ENCODE measurements around the gene VWA8. TPM values are rescaled to one million over a fixed set of nuclear protein-coding genes. Genes with fewer than 3 reads are reported as not detected.
"Not testable (repeated sequence)": the region's sequence is repeated elsewhere in the genome, so short reads cannot be mapped to it uniquely, and the experiment has no call there.

VWA8 gene
- total and polyA plus RNA-seq, 4 donors = 4.7 to 26.3 (median 11.9) TPM

DNA sequence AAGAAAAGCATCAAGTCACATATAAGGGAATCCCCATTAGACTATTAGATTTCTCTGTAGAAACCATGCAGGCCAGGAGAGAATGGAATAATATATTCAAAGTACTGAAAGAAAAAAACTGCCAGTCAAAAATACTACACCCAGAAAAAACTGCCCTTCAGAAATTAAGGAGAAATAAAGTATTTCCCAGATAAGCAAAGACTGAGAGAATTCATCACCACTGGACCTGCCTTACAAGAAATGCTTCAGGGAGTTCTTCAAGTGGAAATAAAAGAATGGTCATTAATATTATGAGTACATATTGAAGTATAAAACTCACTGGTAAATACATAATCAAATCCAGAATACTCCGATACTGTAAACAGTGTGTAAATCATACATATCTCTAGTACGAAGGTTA lies 35.9 kb downstream of the VWA8 start:
- H3K9me3 ChIP-seq (ENCODE audit: control insufficient read depth in 4 of 4, insufficient read depth in 3 of 4, low read length in 3 of 4) = peaks cover 0 to 18% (median 4%) of the 10 kb centered on the region in 4 donors
- H3K27me3 ChIP-seq (ENCODE audit: control insufficient read depth in 3 of 3, insufficient read depth in 3 of 3, low read length in 2 of 3) = no peaks in the 10 kb centered on the region
- no peak overlapping the region for H3K9ac ChIP-seq (ENCODE audit: insufficient read depth in 1 of 2, low read length in 2 of 2)
- DNase-seq (no peak), ATAC-seq (ENCODE audit: insufficient read depth, low FRiP score) (no peak)
- peaks cover 0 to 2% (median 0%) of the 10 kb centered on the region in 5 donors for H3K4me1 ChIP-seq (ENCODE audit: control insufficient read depth in 5 of 5, insufficient read depth in 5 of 5, low read length in 5 of 5)
- H3K36me3 ChIP-seq (ENCODE audit: control insufficient read depth in 4 of 4, insufficient read depth in 4 of 4, low read length in 4 of 4) = peaks cover 0 to 14% (median 3%) of the 10 kb centered on the region in 4 donors
- H3K27ac ChIP-seq (ENCODE audit: low read depth in 1 of 2, low read length in 1 of 2) = no peak overlapping the region
- WGBS, 2 donors = 99% methylated on average over 2 of the region's 2 CpGs
- TF ChIP-seq, protein P1, sequence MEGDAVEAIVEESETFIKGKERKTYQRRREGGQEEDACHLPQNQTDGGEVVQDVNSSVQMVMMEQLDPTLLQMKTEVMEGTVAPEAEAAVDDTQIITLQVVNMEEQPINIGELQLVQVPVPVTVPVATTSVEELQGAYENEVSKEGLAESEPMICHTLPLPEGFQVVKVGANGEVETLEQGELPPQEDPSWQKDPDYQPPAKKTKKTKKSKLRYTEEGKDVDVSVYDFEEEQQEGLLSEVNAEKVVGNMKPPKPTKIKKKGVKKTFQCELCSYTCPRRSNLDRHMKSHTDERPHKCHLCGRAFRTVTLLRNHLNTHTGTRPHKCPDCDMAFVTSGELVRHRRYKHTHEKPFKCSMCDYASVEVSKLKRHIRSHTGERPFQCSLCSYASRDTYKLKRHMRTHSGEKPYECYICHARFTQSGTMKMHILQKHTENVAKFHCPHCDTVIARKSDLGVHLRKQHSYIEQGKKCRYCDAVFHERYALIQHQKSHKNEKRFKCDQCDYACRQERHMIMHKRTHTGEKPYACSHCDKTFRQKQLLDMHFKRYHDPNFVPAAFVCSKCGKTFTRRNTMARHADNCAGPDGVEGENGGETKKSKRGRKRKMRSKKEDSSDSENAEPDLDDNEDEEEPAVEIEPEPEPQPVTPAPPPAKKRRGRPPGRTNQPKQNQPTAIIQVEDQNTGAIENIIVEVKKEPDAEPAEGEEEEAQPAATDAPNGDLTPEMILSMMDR (IDR thresholded peaks at IDR 0.05; ENCODE audit: control extremely low read depth, extremely low read depth) = no peak
- no peak overlapping the region for H3K4me3 ChIP-seq

DNA sequence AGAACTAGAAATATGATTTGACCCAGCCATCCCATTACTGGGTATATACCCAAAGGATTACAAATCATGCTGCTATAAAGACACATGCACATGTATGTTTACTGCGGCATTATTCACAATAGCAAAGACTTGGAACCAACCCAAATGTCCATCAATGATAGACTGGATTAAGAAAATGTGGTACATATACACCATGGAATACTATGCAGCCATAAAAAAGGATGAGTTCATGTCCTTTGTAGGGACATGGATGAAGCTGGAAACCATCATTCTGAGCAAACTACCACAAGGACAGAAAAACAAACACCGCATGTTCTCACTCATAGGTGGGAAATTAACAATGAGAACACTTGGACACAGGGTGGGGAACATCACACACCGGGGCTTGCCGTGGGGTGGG lies 38.0 kb downstream of the VWA8 start:
- H3K9me3 ChIP-seq (ENCODE audit: control insufficient read depth in 4 of 4, insufficient read depth in 3 of 4, low read length in 3 of 4) = peaks cover 0 to 18% (median 4%) of the 10 kb centered on the region in 4 donors
- not testable (repeated sequence) for H3K4me1 ChIP-seq (ENCODE audit: control insufficient read depth in 5 of 5, insufficient read depth in 5 of 5, low read length in 5 of 5); H3K27me3 ChIP-seq (ENCODE audit: control insufficient read depth in 3 of 3, insufficient read depth in 3 of 3, low read length in 2 of 3); H3K4me3 ChIP-seq; ATAC-seq (ENCODE audit: insufficient read depth, low FRiP score); DNase-seq; H3K27ac ChIP-seq (ENCODE audit: low read depth in 1 of 2, low read length in 1 of 2); H3K9ac ChIP-seq (ENCODE audit: insufficient read depth in 1 of 2, low read length in 2 of 2)
- peaks cover 0 to 14% (median 2%) of the 10 kb centered on the region in 4 donors for H3K36me3 ChIP-seq (ENCODE audit: control insufficient read depth in 4 of 4, insufficient read depth in 4 of 4, low read length in 4 of 4)
- 97 to 99% methylated on average over 4 of the region's 4 CpGs for WGBS, 2 donors

DNA sequence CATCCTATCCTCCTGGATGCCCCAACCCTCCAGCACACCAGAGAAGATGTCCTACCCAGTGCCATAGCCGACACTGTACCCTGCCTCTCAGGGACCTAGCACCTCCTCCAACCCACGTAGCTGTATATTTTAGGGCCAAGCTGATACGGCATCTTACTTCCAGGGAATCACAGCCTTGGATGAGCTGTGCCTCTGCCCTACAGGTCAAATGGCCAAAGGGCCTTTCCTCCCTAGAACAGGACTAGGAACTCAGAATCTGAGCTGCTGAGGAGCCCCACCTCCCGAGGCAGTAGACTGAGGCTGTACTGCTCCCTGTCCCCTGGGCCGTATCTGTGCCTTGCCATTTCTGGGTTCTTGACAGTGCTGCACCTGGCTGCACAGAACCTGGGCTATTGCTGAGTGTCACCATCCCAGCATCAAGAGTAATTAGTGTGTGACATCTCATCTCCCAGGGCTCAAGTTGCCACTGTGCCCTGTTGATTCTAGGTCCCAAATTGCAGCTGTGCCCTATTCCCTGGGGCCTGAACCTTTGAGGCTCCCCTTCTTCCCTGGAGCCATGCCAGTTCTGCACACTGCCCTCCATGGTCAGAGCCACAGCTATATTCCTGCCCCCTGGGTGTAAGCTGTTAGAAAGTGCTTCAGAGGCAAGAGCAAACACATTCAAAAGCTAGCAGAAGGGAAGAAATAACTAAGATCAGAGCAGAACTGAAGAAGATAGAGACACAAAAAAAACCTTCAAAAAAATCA lies 41.0 kb downstream of the VWA8 start:
- DNase-seq (no peak), ATAC-seq (ENCODE audit: insufficient read depth, low FRiP score) (no peak)
- H3K4me3 ChIP-seq = no peak overlapping the region
- peaks cover 0 to 7% (median 3%) of the 10 kb centered on the region in 4 donors for H3K9me3 ChIP-seq (ENCODE audit: control insufficient read depth in 4 of 4, insufficient read depth in 3 of 4, low read length in 3 of 4)
- no peaks in the 10 kb centered on the region for H3K27me3 ChIP-seq (ENCODE audit: control insufficient read depth in 3 of 3, insufficient read depth in 3 of 3, low read length in 2 of 3)
- H3K27ac ChIP-seq (ENCODE audit: low read depth in 1 of 2, low read length in 1 of 2) = no peak overlapping the region
- H3K4me1 ChIP-seq (ENCODE audit: control insufficient read depth in 5 of 5, insufficient read depth in 5 of 5, low read length in 5 of 5) = peaks cover 0 to 17% (median 0%) of the 10 kb centered on the region in 5 donors
- TF ChIP-seq, protein P1 (IDR thresholded peaks at IDR 0.05; ENCODE audit: control extremely low read depth, extremely low read depth) = no peak
- no peak overlapping the region for H3K9ac ChIP-seq (ENCODE audit: insufficient read depth in 1 of 2, low read length in 2 of 2)
- peaks cover 0 to 2% (median 0%) of the 10 kb centered on the region in 4 donors for H3K36me3 ChIP-seq (ENCODE audit: control insufficient read depth in 4 of 4, insufficient read depth in 4 of 4, low read length in 4 of 4)
- WGBS, 2 donors = 78 to 95% methylated on average over 5 of the region's 5 CpGs

DNA sequence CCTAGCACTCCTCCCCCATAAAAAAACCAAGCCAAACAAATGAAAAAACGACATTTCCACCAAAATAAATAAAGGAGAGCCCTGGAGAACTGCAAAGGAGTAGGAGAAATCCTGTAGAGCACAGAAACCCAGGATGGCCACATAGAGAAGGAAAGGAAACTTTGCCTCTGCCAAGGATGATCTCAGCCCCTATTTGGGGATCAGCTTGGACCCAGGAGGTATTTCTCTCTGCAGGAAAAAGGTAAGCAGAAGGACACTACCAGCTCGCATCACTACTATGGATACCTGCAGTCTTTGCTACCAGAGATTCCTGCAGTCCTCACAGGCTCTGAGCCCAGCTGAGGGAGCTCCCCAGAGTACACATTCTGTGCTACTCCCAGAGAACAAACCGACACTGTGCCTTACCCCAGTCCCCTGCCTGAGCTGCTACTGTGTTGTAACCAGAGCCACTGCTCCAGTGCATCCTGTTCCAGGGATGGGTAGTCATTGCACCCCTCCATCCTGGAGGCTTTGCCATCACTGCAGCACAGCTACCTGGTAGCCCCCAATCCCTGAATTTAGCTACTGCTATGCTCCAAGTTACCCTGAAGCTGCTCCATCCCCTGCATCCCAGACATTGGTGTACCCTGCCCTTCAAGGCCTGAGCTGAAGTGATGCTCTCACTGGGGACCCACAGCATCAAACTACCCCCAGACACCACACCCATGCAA lies 41.7 kb downstream of the VWA8 start:
- 78 to 84% methylated on average over 3 of the region's 3 CpGs for WGBS, 2 donors
- Histone ChIP-seq H3K4me1 (ENCODE audit: control insufficient read depth in 5 of 5, insufficient read depth in 5 of 5, low read length in 5 of 5) (peaks cover 0 to 17% (median 0%) of the 10 kb centered on the region in 5 donors), H3K27ac (ENCODE audit: low read depth in 1 of 2, low read length in 1 of 2) (peak overlapping the region in 1 of 2 donors; percentile 29), H3K4me3 (no peak overlapping the region), H3K27me3 (ENCODE audit: control insufficient read depth in 3 of 3, insufficient read depth in 3 of 3, low read length in 2 of 3) (no peaks in the 10 kb centered on the region), H3K9ac (ENCODE audit: insufficient read depth in 1 of 2, low read length in 2 of 2) (no peak overlapping the region), H3K9me3 (ENCODE audit: control insufficient read depth in 4 of 4, insufficient read depth in 3 of 4, low read length in 3 of 4) (peaks cover 0 to 4% (median 3%) of the 10 kb centered on the region in 4 donors), H3K36me3 (ENCODE audit: control insufficient read depth in 4 of 4, insufficient read depth in 4 of 4, low read length in 4 of 4) (peaks cover 0 to 2% (median 0%) of the 10 kb centered on the region in 4 donors)
- no peak for ATAC-seq (ENCODE audit: insufficient read depth, low FRiP score)
- DNase-seq = no peak
- TF ChIP-seq, protein P1 (IDR thresholded peaks at IDR 0.05; ENCODE audit: control extremely low read depth, extremely low read depth) = no peak

Measured in lung (tissue), 12 donors.